Cerebellar nuclear complex (tissue), 1 donor: Measurements from ENCODE around the gene ERC2.

Experiments
- DNase-seq, 2 experiments: peaks; one replicate each; lab custom pipeline; 2025; lab: John Stamatoyannopoulos, UW

The ERC2 gene

GRCh38 chr3:56187051-56187450, 281.2 kb downstream of the ERC2 start:
- no peak for DNase-seq

- DNase-seq, result no peak
Measured at GRCh38 chr3:56185827-56186226, 282.4 kb downstream of the ERC2 start.

- no peak for DNase-seq
Measured at GRCh38 chr3:56183529-56183928, 284.7 kb downstream of the ERC2 start.

- no peak for DNase-seq
Measured at GRCh38 chr3:56180433-56180832, 287.8 kb downstream of the ERC2 start.

- no peak for DNase-seq
Measured at GRCh38 chr3:56173601-56174000, 294.7 kb downstream of the ERC2 start.

GRCh38 chr3:56164436-56164835, 303.8 kb downstream of the ERC2 start:
- DNase-seq, result no peak

GRCh38 chr3:56157693-56158362, 310.4 kb downstream of the ERC2 start:
- DNase-seq, result no peak

GRCh38 chr3:56154297-56154696, 314.0 kb downstream of the ERC2 start:
- no peak for DNase-seq

- DNase-seq, result no peak
Measured at GRCh38 chr3:56147354-56147753, 320.9 kb downstream of the ERC2 start.

GRCh38 chr3:56145410-56145809, 322.9 kb downstream of the ERC2 start:
- DNase-seq, result no peak

GRCh38 chr3:56144805-56145204, 323.5 kb downstream of the ERC2 start:
- DNase-seq, result no peak

- no peak for DNase-seq
Measured at GRCh38 chr3:56137415-56137814, 330.9 kb downstream of the ERC2 start.

- DNase-seq, result no peak
Measured at GRCh38 chr3:56136514-56136913, 331.8 kb downstream of the ERC2 start.

- no peak for DNase-seq
Measured at GRCh38 chr3:56135941-56136340, 332.3 kb downstream of the ERC2 start.

GRCh38 chr3:56133423-56133822, 334.8 kb downstream of the ERC2 start:
- DNase-seq, result no peak

- no peak for DNase-seq
Measured at GRCh38 chr3:56132762-56133161, 335.5 kb downstream of the ERC2 start.

- no peak for DNase-seq
Measured at GRCh38 chr3:56131974-56132590, 336.2 kb downstream of the ERC2 start.

- no peak for DNase-seq
Measured at GRCh38 chr3:56130036-56130435, 338.2 kb downstream of the ERC2 start.

GRCh38 chr3:56126632-56127031, 341.6 kb downstream of the ERC2 start:
- DNase-seq, result no peak

- DNase-seq, result no peak
Measured at GRCh38 chr3:56125358-56126005, 342.8 kb downstream of the ERC2 start.

GRCh38 chr3:56124546-56124945, 343.7 kb downstream of the ERC2 start:
- DNase-seq, result no peak

- no peak for DNase-seq
Measured at GRCh38 chr3:56123487-56123886, 344.8 kb downstream of the ERC2 start.

GRCh38 chr3:56122911-56123310, 345.4 kb downstream of the ERC2 start:
- no peak for DNase-seq
